Measurements from ENCODE around the gene CXXC1.

DNA sequence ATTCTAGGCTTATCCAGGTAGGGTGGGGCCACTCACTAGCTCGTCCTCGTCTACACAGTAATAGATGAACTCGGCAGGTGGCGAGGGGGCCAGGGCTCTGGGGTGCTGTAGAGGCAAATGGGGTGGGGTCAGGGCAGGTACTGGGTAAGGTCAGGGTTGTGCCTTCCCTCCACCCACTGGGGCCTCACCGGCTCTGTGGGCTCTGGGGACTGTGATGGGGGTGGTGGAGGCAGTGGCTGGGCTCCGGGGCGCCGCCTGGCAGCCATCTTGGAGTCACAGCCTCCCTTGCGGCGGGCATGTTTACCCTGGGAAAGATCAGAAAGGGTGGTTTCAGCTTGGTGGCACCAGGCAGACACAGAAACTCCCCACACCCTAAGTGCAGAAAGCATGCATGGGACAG is 12.6 kb downstream of the CXXC1 start:
- no peak for TF ChIP-seq TAF1 (IDR thresholded peaks at IDR 0.05; ENCODE audit: low read depth, low read length)
- no peak for TF ChIP-seq POLR2A (IDR thresholded peaks at IDR 0.05; ENCODE audit: low read depth, low read length)

Data from GM12891 (cell line).